HEK293 (cell line): ENCODE measurements around the gene MAP6.

Source experiments
- CTCF ChIA-PET: fragments of 350-600 bp; formaldehyde crosslinking; extraction: SDS; loops from one replicate; lab custom pipeline; 2021; ENCODE audit warnings: antibody characterized with exemption; lab: Yijun Ruan, JAX
- POLR2A ChIA-PET: fragments of 300-600 bp; formaldehyde crosslinking; extraction: SDS; loops from one replicate; lab custom pipeline; 2020; ENCODE audit warnings: antibody characterized with exemption, inconsistent platforms; lab: Yijun Ruan, JAX
- H3K27ac ChIP-seq: fragments of 200-500 bp; sonication (Bioruptor generic); 2 replicates; pipeline ENCODE4 v1.5.1; 2014; ENCODE audit warnings: low read depth, low read length, control low read depth, inconsistent platforms; ENCODE audit errors: extremely low read depth
- H3K36me3 ChIP-seq, 2 experiments: fragments of 200-500 bp in 1 of 2; sonication (Bioruptor generic) in 1 of 2; 1 replicate in 1 of 2; 2 replicates in 1 of 2; pipeline ENCODE4 v1.5.1; 2014 to 2017; ENCODE audit warnings: inconsistent platforms in 2 of 2, low read length in 2 of 2; ENCODE audit not compliant: control insufficient read depth in 2 of 2, insufficient read depth in 1 of 2
- H3K4me1 ChIP-seq: fragments of 200-500 bp; sonication (Bioruptor generic); 2 replicates; pipeline ENCODE4 v1.5.1; 2014; ENCODE audit warnings: mild to moderate bottlenecking, low read length, inconsistent platforms; ENCODE audit not compliant: control insufficient read depth, insufficient read depth
- H3K4me3 ChIP-seq: 2 replicates; pipeline ENCODE4 v1.5.1; 2011; ENCODE audit warnings: low read depth, mild to moderate bottlenecking, control low read depth, low read length, moderate library complexity
- H3K9me3 ChIP-seq: fragments of 200-500 bp; sonication (Bioruptor generic); 2 replicates; pipeline ENCODE4 v1.5.1; 2014; ENCODE audit warnings: low read depth, low read length, inconsistent platforms; ENCODE audit not compliant: control insufficient read depth, insufficient read depth
- SCRT2 ChIP-seq: fragments of 450-650 bp; formaldehyde crosslinking; IDR thresholded peaks from 2 replicates; pipeline ENCODE4 v1.5.1; 2016; ENCODE audit warnings: missing biosample characterization, missing genetic modification characterization
- SETDB1 ChIP-seq: IDR thresholded peaks from one replicate; pipeline ENCODE4 v1.6.1; 2017; ENCODE audit warnings: mild to moderate bottlenecking, low read length, moderate library complexity, mixed read lengths; ENCODE audit not compliant: insufficient read length
- YY1 ChIP-seq: fragments of 450-650 bp; formaldehyde crosslinking; IDR thresholded peaks from 2 replicates; pipeline ENCODE4 v1.5.1; 2018; ENCODE audit warnings: missing biosample characterization, missing genetic modification characterization
- ZBTB20 ChIP-seq: fragments of 450-650 bp; formaldehyde crosslinking; IDR thresholded peaks from 2 replicates; pipeline ENCODE4 v1.5.1; 2016; ENCODE audit warnings: missing biosample characterization, missing genetic modification characterization
- ZFP69B ChIP-seq: fragments of 450-650 bp; formaldehyde crosslinking; IDR thresholded peaks from 2 replicates; pipeline ENCODE4 v1.5.1; 2016; ENCODE audit warnings: missing biosample characterization, missing genetic modification characterization
- ZNF132 ChIP-seq: fragments of 450-650 bp; formaldehyde crosslinking; IDR thresholded peaks from 2 replicates; pipeline ENCODE4 v1.5.1; 2017; ENCODE audit warnings: missing biosample characterization, missing genetic modification characterization, borderline replicate concordance
- ZNF311 ChIP-seq: fragments of 450-650 bp; formaldehyde crosslinking; IDR thresholded peaks from 2 replicates; pipeline ENCODE4 v1.5.1; 2017; ENCODE audit warnings: missing biosample characterization, missing genetic modification characterization, borderline replicate concordance
- ZNF324 ChIP-seq: fragments of 450-650 bp; formaldehyde crosslinking; IDR thresholded peaks from 2 replicates; pipeline ENCODE4 v1.5.1; 2016; ENCODE audit warnings: missing biosample characterization, missing genetic modification characterization
- ZNF404 ChIP-seq: fragments of 450-650 bp; formaldehyde crosslinking; IDR thresholded peaks from 2 replicates; pipeline ENCODE4 v1.5.1; 2017; ENCODE audit warnings: missing biosample characterization, missing genetic modification characterization
- ZNF423 ChIP-seq: fragments of 450-650 bp; formaldehyde crosslinking; IDR thresholded peaks from 2 replicates; pipeline ENCODE4 v1.5.1; 2016; ENCODE audit warnings: missing biosample characterization, missing genetic modification characterization
- ZNF426 ChIP-seq: fragments of 450-650 bp; formaldehyde crosslinking; IDR thresholded peaks from 2 replicates; pipeline ENCODE4 v1.5.1; 2017; ENCODE audit warnings: missing biosample characterization, missing genetic modification characterization, mild to moderate bottlenecking, inconsistent platforms, moderate library complexity
- ZNF529 ChIP-seq: fragments of 450-650 bp; formaldehyde crosslinking; IDR thresholded peaks from 2 replicates; pipeline ENCODE4 v1.5.1; 2017; ENCODE audit warnings: missing genetic modification characterization, missing biosample characterization; ENCODE audit not compliant: insufficient replicate concordance
- ZNF555 ChIP-seq: fragments of 450-650 bp; formaldehyde crosslinking; conservative IDR thresholded peaks from 2 replicates; pipeline ENCODE4 v1.5.1; 2017; ENCODE audit warnings: missing biosample characterization, mild to moderate bottlenecking, missing genetic modification characterization, inconsistent platforms
- ZNF747 ChIP-seq: fragments of 450-650 bp; formaldehyde crosslinking; IDR thresholded peaks from 2 replicates; pipeline ENCODE4 v1.5.1; 2016; ENCODE audit warnings: missing biosample characterization, missing genetic modification characterization
- ZNF76 ChIP-seq: fragments of 450-650 bp; formaldehyde crosslinking; IDR thresholded peaks from 2 replicates; pipeline ENCODE4; 2016; ENCODE audit warnings: low read depth, missing biosample characterization, missing genetic modification characterization, borderline replicate concordance
- ZNF768 ChIP-seq: fragments of 450-650 bp; formaldehyde crosslinking; IDR thresholded peaks from 2 replicates; pipeline ENCODE4 v1.5.1; 2018; ENCODE audit warnings: missing biosample characterization, mild to moderate bottlenecking, missing genetic modification characterization
- TF ChIP-seq, protein P1 (sequence below): fragments of 450-650 bp; formaldehyde crosslinking; IDR thresholded peaks from 2 replicates; pipeline ENCODE4 v1.5.1; 2016; ENCODE audit warnings: missing biosample characterization, missing genetic modification characterization
- TF ChIP-seq, protein P2 (sequence below): fragments of 450-650 bp; formaldehyde crosslinking; IDR thresholded peaks from 2 replicates; pipeline ENCODE4 v1.5.1; 2016; ENCODE audit warnings: missing biosample characterization, missing genetic modification characterization
- TF ChIP-seq, protein P3 (sequence below): fragments of 450-650 bp; formaldehyde crosslinking; IDR thresholded peaks from 2 replicates; pipeline ENCODE4 v1.5.1; 2016; ENCODE audit warnings: missing biosample characterization, missing genetic modification characterization
- TF ChIP-seq, protein P4 (sequence below): fragments of 450-650 bp; formaldehyde crosslinking; IDR thresholded peaks from 2 replicates; pipeline ENCODE4 v1.5.1; 2016; ENCODE audit warnings: missing biosample characterization, missing genetic modification characterization, borderline replicate concordance
- TF ChIP-seq, protein P5 (sequence below): fragments of 450-650 bp; formaldehyde crosslinking; optimal IDR thresholded peaks from 2 replicates; pipeline ENCODE3; 2016; ENCODE audit warnings: missing biosample characterization, mild to moderate bottlenecking, missing genetic modification characterization
- TF ChIP-seq, protein P6 (sequence below): fragments of 450-650 bp; formaldehyde crosslinking; IDR thresholded peaks from 2 replicates; pipeline ENCODE4 v1.5.1; 2016; ENCODE audit warnings: missing biosample characterization, missing genetic modification characterization

MAP6 gene

DNA sequence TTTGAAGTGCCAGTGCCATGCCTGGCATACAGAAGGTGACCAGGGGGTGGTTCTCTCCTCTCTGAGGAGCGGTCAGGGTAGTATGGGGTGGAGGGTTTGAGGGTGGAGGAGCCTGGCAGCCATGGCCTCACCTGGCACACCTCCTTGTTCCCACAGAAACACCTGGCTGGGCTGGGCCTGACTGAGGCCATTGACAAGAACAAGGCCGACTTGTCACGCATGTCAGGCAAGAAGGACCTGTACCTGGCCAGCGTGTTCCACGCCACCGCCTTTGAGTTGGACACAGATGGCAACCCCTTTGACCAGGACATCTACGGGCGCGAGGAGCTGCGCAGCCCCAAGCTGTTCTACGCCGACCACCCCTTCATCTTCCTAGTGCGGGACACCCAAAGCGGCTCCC is 97.2 kb downstream of the MAP6 start (continued):
- TF ChIP-seq, protein P1, sequence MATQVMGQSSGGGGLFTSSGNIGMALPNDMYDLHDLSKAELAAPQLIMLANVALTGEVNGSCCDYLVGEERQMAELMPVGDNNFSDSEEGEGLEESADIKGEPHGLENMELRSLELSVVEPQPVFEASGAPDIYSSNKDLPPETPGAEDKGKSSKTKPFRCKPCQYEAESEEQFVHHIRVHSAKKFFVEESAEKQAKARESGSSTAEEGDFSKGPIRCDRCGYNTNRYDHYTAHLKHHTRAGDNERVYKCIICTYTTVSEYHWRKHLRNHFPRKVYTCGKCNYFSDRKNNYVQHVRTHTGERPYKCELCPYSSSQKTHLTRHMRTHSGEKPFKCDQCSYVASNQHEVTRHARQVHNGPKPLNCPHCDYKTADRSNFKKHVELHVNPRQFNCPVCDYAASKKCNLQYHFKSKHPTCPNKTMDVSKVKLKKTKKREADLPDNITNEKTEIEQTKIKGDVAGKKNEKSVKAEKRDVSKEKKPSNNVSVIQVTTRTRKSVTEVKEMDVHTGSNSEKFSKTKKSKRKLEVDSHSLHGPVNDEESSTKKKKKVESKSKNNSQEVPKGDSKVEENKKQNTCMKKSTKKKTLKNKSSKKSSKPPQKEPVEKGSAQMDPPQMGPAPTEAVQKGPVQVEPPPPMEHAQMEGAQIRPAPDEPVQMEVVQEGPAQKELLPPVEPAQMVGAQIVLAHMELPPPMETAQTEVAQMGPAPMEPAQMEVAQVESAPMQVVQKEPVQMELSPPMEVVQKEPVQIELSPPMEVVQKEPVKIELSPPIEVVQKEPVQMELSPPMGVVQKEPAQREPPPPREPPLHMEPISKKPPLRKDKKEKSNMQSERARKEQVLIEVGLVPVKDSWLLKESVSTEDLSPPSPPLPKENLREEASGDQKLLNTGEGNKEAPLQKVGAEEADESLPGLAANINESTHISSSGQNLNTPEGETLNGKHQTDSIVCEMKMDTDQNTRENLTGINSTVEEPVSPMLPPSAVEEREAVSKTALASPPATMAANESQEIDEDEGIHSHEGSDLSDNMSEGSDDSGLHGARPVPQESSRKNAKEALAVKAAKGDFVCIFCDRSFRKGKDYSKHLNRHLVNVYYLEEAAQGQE = no peak

DNA sequence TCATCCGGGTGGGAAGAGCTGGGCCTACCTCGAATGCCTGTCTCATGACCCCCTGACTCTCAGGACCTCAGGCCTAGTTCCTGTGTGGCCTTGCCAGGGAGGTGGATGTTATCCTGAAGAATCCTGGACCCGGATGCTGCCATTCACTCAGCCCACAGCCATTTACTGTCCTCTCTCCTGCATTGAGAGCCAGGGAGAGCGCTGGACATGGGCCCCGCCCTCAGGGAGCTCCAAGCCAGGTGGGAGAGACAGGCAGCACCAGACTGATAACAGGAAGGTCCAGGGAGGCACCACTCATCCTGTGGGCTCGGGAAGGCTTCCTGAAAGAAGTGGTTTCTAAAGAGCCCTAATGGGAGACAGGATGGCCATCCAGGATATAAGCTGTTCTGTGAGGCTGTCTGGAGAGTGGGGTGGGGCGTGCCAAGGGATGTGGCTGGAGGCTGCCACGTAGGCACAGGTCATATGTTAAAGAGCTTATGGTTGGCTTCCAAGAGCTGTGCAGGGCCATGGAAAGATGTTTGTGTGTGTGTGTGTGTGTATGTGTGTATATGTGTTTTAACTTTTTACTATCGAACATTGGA is 98.2 kb downstream of the MAP6 start:
- TF ChIP-seq ZNF768 (tag by site-specific recombination) (no peak), SETDB1 (no peak), ZNF426 (no peak), ZBTB20 (tag by site-specific recombination) (no peak), SCRT2 (tag by site-specific recombination) (no peak), ZNF529 (tag by site-specific recombination) (no peak), ZNF76 (no peak), ZNF311 (tag by site-specific recombination) (no peak), ZNF404 (no peak), ZNF555 (tag by site-specific recombination) (no peak), ZNF324 (tag by site-specific recombination) (no peak), ZNF423 (no peak)
- TF ChIP-seq, protein P2, sequence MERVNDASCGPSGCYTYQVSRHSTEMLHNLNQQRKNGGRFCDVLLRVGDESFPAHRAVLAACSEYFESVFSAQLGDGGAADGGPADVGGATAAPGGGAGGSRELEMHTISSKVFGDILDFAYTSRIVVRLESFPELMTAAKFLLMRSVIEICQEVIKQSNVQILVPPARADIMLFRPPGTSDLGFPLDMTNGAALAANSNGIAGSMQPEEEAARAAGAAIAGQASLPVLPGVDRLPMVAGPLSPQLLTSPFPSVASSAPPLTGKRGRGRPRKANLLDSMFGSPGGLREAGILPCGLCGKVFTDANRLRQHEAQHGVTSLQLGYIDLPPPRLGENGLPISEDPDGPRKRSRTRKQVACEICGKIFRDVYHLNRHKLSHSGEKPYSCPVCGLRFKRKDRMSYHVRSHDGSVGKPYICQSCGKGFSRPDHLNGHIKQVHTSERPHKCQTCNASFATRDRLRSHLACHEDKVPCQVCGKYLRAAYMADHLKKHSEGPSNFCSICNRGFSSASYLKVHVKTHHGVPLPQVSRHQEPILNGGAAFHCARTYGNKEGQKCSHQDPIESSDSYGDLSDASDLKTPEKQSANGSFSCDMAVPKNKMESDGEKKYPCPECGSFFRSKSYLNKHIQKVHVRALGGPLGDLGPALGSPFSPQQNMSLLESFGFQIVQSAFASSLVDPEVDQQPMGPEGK (tag by site-specific recombination) = no peak
- TF ChIP-seq, protein P3, sequence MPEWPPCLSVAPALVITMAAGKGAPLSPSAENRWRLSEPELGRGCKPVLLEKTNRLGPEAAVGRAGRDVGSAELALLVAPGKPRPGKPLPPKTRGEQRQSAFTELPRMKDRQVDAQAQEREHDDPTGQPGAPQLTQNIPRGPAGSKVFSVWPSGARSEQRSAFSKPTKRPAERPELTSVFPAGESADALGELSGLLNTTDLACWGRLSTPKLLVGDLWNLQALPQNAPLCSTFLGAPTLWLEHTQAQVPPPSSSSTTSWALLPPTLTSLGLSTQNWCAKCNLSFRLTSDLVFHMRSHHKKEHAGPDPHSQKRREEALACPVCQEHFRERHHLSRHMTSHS (tag by site-specific recombination) = no peak
- Histone ChIP-seq H3K36me3 (peaks cover 0 to 84% of the 10 kb centered on the region in 2 experiments; a peak in 2 of 3 replicates), H3K4me1 (no peaks in the 10 kb centered on the region), H3K9me3 (no peaks in the 10 kb centered on the region), H3K4me3 (no peak overlapping the region), H3K27ac (no peak overlapping the region)
- POLR2A ChIA-PET = interaction anchor here (2.0 to 2.3 kb wide), 2 partner anchors 9 to 16 kb away, joined by 5 to 12 read pairs; partner anchors contain the start of gene SERPINH1
- CTCF ChIA-PET = interaction anchor here (0.9 to 2.6 kb wide), 3 partner anchors 11 to 24 kb away, joined by 3 to 6 read pairs (median 3); no protein-coding TSS in a partner anchor

DNA sequence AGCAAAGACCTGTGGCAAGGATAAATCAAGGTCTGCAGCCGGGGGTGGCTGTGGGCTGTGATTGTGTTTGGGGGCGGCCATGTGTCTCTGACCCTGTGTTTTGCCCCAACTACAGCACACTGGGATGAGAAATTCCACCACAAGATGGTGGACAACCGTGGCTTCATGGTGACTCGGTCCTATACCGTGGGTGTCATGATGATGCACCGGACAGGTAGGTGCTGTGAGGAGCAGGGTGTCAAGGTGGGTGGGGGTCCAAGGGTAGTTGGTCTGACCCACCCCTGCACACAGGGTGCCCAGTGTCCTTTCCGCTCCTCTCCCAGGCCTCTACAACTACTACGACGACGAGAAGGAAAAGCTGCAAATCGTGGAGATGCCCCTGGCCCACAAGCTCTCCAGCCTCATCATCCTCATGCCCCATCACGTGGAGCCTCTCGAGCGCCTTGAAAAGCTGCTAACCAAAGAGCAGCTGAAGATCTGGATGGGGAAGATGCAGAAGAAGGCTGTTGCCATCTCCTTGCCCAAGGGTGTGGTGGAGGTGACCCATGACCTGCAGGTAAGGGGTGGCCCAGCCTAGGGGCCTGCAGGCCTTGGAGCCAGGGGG is 100.1 kb downstream of the MAP6 start:
- Histone ChIP-seq H3K4me3 (no peak overlapping the region), H3K9me3 (no peaks in the 10 kb centered on the region), H3K36me3 (peaks cover 0 to 96% of the 10 kb centered on the region in 2 experiments; a peak in 2 of 3 replicates), H3K4me1 (no peaks in the 10 kb centered on the region), H3K27ac (no peak overlapping the region)
- POLR2A ChIA-PET = no interaction called here
- CTCF ChIA-PET = interaction anchor here (0.5 to 0.6 kb wide), 2 partner anchors 15 to 177 kb away, joined by 3 to 4 read pairs; no protein-coding TSS in a partner anchor
- TF ChIP-seq, protein P4, sequence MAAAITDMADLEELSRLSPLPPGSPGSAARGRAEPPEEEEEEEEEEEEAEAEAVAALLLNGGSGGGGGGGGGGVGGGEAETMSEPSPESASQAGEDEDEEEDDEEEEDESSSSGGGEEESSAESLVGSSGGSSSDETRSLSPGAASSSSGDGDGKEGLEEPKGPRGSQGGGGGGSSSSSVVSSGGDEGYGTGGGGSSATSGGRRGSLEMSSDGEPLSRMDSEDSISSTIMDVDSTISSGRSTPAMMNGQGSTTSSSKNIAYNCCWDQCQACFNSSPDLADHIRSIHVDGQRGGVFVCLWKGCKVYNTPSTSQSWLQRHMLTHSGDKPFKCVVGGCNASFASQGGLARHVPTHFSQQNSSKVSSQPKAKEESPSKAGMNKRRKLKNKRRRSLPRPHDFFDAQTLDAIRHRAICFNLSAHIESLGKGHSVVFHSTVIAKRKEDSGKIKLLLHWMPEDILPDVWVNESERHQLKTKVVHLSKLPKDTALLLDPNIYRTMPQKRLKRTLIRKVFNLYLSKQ (tag by site-specific recombination) = no peak
- TF ChIP-seq YY1 (tag by site-specific recombination) = no peak
- TF ChIP-seq ZFP69B (tag by site-specific recombination) = no peak
- TF ChIP-seq, protein P5, sequence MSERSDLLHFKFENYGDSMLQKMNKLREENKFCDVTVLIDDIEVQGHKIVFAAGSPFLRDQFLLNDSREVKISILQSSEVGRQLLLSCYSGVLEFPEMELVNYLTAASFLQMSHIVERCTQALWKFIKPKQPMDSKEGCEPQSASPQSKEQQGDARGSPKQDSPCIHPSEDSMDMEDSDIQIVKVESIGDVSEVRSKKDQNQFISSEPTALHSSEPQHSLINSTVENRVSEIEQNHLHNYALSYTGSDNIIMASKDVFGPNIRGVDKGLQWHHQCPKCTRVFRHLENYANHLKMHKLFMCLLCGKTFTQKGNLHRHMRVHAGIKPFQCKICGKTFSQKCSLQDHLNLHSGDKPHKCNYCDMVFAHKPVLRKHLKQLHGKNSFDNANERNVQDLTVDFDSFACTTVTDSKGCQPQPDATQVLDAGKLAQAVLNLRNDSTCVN = no peak
- no peak for TF ChIP-seq ZNF747 (tag by site-specific recombination)
- TF ChIP-seq ZNF132 (tag by site-specific recombination) = no peak
- TF ChIP-seq, protein P6, sequence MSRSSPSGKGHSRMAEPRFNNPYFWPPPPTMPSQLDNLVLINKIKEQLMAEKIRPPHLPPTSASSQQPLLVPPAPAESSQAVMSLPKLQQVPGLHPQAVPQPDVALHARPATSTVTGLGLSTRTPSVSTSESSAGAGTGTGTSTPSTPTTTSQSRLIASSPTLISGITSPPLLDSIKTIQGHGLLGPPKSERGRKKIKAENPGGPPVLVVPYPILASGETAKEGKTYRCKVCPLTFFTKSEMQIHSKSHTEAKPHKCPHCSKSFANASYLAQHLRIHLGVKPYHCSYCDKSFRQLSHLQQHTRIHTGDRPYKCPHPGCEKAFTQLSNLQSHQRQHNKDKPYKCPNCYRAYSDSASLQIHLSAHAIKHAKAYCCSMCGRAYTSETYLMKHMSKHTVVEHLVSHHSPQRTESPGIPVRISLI (tag by site-specific recombination) = no peak
- TF ChIP-seq ZNF426 = no peak
